Stimulated activated CD4-positive, alpha-beta T cell treated with anti-CD3 and anti-CD28 coated beads, Interleukin-1b, Interleukin-23, amount 100 ng/mL, for 4 hours (primary cell): Measurements from ENCODE around the gene PSMD2.
"Not testable (repeated sequence)": the region's sequence is repeated elsewhere in the genome, so short reads cannot be mapped to it uniquely, and the experiment has no call there.

Experiments used
- DNase-seq, 2 donors: peaks; one replicate each; pipeline ENCODE4 v3.0.0-alpha.2; 2020; ENCODE audit warnings: low read depth in 2 of 2

PSMD2 gene

GRCh38 chr3:184339001-184339400 lies 40.0 kb downstream of the PSMD2 start:
- no peak for DNase-seq

- DNase-seq: not testable (repeated sequence)
Observed at GRCh38 chr3:184339451-184340135, 40.6 kb downstream of the PSMD2 start.

- DNase-seq: no peak
Observed at GRCh38 chr3:184341925-184342324, 42.9 kb downstream of the PSMD2 start.

- no peak for DNase-seq
Observed at GRCh38 chr3:184343200-184343876, 44.3 kb downstream of the PSMD2 start.

GRCh38 chr3:184344579-184345316 lies 45.7 kb downstream of the PSMD2 start:
- no peak for DNase-seq

- DNase-seq: no peak
Observed at GRCh38 chr3:184345317-184346144, 46.5 kb downstream of the PSMD2 start.

GRCh38 chr3:184346480-184347190 lies 47.6 kb downstream of the PSMD2 start:
- DNase-seq: no peak

- DNase-seq: no peak
Observed at GRCh38 chr3:184347321-184348056, 48.4 kb downstream of the PSMD2 start.

- DNase-seq: no peak
Observed at GRCh38 chr3:184348057-184348382, 49.0 kb downstream of the PSMD2 start.

GRCh38 chr3:184349563-184350470 lies 50.8 kb downstream of the PSMD2 start:
- no peak for DNase-seq

- DNase-seq: no peak
Observed at GRCh38 chr3:184350618-184351017, 51.6 kb downstream of the PSMD2 start.

- DNase-seq: no peak
Observed at GRCh38 chr3:184351511-184352148, 52.6 kb downstream of the PSMD2 start.

GRCh38 chr3:184352149-184352785 lies 53.2 kb downstream of the PSMD2 start:
- no peak for DNase-seq

GRCh38 chr3:184352897-184353545 lies 54.0 kb downstream of the PSMD2 start:
- DNase-seq: no peak

GRCh38 chr3:184353546-184353941 lies 54.5 kb downstream of the PSMD2 start:
- DNase-seq: no peak

- DNase-seq: peak; percentile 63 to 69
Observed at GRCh38 chr3:184354121-184354728, 55.2 kb downstream of the PSMD2 start.

GRCh38 chr3:184354754-184355153 lies 55.7 kb downstream of the PSMD2 start:
- DNase-seq: no peak
